ENCODE results near the gene CAMSAP2. TPM values are rescaled to one million over a fixed set of nuclear protein-coding genes. Genes with fewer than 3 reads are reported as not detected.

CAMSAP2 gene
- total RNA-seq, 1 experiment from 2014 or later, result 20.7 TPM

- ChIA-PET POLR2A (no interaction called here), CTCF (interaction anchor here (1.4 kb wide), 1 partner anchor 315 kb away, joined by 3 read pairs; no protein-coding TSS in a partner anchor)
- no peak overlapping the region for H3K4me3 Mint-ChIP-seq
- DNase-seq (ENCODE audit: low spot score), result no peak
- ATAC-seq, result no peak
- peaks cover 8% of the 10 kb centered on the region for H3K4me1 Mint-ChIP-seq
- H3K36me3 Mint-ChIP-seq, result peaks cover 39% of the 10 kb centered on the region
- H3K27ac Mint-ChIP-seq, result no peak overlapping the region
- H3K9me3 Mint-ChIP-seq, result no peaks in the 10 kb centered on the region
- TF ChIP-seq ZNF512 (CRISPR knock-in tag; IDR thresholded peaks at IDR 0.05; ENCODE audit: borderline replicate concordance), result no peak
- no peak for TF ChIP-seq NFATC4 (CRISPR knock-in tag; IDR thresholded peaks at IDR 0.05)
- no peak for TF ChIP-seq NR3C1 (CRISPR knock-in tag; conservative IDR thresholded peaks at IDR 0.05; ENCODE audit: low read depth)
- TF ChIP-seq OVOL2 (CRISPR knock-in tag; IDR thresholded peaks at IDR 0.05; ENCODE audit: borderline replicate concordance), result no peak
- no peak for TF ChIP-seq STAT6 (CRISPR knock-in tag; conservative IDR thresholded peaks at IDR 0.05; ENCODE audit: low read depth)
- no peak for TF ChIP-seq IRF2 (CRISPR knock-in tag; IDR thresholded peaks at IDR 0.05; ENCODE audit: borderline replicate concordance, low read depth)
- no peak for TF ChIP-seq ARID4B (CRISPR knock-in tag; IDR thresholded peaks at IDR 0.05; ENCODE audit: borderline replicate concordance)
- no peak for TF ChIP-seq E2F5 (CRISPR knock-in tag; IDR thresholded peaks at IDR 0.05)
- no peak for TF ChIP-seq ATF3 (CRISPR knock-in tag; conservative IDR thresholded peaks at IDR 0.05)
- TF ChIP-seq FOXK1 (CRISPR knock-in tag; IDR thresholded peaks at IDR 0.05), result no peak
- TF ChIP-seq TEAD1 (CRISPR knock-in tag; IDR thresholded peaks at IDR 0.05), result no peak
- no peak for TF ChIP-seq CREM (CRISPR knock-in tag; IDR thresholded peaks at IDR 0.05)
- no peak for TF ChIP-seq SOX15 (CRISPR knock-in tag; IDR thresholded peaks at IDR 0.05)
- no peak for TF ChIP-seq ATF2 (CRISPR knock-in tag; IDR thresholded peaks at IDR 0.05; ENCODE audit: borderline replicate concordance, low read depth)
- TF ChIP-seq PRRX2 (CRISPR knock-in tag; IDR thresholded peaks at IDR 0.05), result no peak
- TF ChIP-seq ZNF423 (CRISPR knock-in tag; IDR thresholded peaks at IDR 0.05), result no peak
- TF ChIP-seq FOXP4 (CRISPR knock-in tag; IDR thresholded peaks at IDR 0.05), result no peak
- no peak for TF ChIP-seq ATF6 (CRISPR knock-in tag; IDR thresholded peaks at IDR 0.05)
- TF ChIP-seq ZNF317 (CRISPR knock-in tag; IDR thresholded peaks at IDR 0.05; ENCODE audit: borderline replicate concordance, low read depth), result no peak
- no peak for TF ChIP-seq CREB1 (CRISPR knock-in tag; IDR thresholded peaks at IDR 0.05)
- H3K27me3 Mint-ChIP-seq (ENCODE audit: low read depth), result no peaks in the 10 kb centered on the region
Observed at GRCh38 chr1:200850554-200850953, 111.9 kb downstream of the CAMSAP2 start.
